ENCODE measurements around the gene TXNL4A. TPM values are rescaled to one million over a fixed set of nuclear protein-coding genes. Genes with fewer than 3 reads are reported as not detected.
A peak's percentile ranks its signal among the peaks of the same experiment; 100 is the strongest.
"Not testable (repeated sequence)": the region's sequence is repeated elsewhere in the genome, so short reads cannot be mapped to it uniquely, and the experiment has no call there.

Gene TXNL4A
- total and polyA plus RNA-seq, 3 donors from 2014 or later, result 37.4 to 158 (median 47.0) TPM

DNA sequence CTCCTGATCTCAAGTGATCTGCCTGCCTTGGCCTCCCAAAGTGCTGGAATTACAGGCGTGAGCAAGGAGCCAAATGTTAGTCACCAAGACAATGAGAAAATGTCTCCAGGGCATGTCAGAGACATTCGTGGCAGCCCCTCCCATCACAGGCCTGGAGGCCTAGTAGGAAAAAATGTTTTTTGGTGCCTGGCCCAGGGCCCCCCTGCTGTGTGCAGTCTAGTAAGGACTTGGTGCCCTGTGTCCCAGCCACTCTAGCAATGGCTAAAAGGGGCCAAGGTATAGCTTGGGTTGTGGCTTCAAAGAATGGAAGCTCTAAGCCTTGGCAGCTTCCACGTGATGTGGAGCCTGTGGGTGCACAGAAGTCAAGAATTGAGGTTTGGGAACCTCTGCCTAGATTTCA, 12.5 kb upstream of the TXNL4A start:
- intact Hi-C loops (cut with DNase I; ENCODE audit: low total_unique reads), result no loop called here
- 80 to 93% methylated on average over 3 of the region's 3 CpGs for WGBS, 2 donors
- Histone ChIP-seq H3K27ac (no peak overlapping the region), H3K36me3 (ENCODE audit: low read depth, missing control alignments) (no peaks in the 10 kb centered on the region), H3K9me3 (no peaks in the 10 kb centered on the region), H3K4me3 (no peak overlapping the region), H3K27me3 (no peaks in the 10 kb centered on the region), H3K4me1 (no peaks in the 10 kb centered on the region)
- TF ChIP-seq POLR2A (IDR thresholded peaks at IDR 0.05), result no peak
- TF ChIP-seq, protein P1, sequence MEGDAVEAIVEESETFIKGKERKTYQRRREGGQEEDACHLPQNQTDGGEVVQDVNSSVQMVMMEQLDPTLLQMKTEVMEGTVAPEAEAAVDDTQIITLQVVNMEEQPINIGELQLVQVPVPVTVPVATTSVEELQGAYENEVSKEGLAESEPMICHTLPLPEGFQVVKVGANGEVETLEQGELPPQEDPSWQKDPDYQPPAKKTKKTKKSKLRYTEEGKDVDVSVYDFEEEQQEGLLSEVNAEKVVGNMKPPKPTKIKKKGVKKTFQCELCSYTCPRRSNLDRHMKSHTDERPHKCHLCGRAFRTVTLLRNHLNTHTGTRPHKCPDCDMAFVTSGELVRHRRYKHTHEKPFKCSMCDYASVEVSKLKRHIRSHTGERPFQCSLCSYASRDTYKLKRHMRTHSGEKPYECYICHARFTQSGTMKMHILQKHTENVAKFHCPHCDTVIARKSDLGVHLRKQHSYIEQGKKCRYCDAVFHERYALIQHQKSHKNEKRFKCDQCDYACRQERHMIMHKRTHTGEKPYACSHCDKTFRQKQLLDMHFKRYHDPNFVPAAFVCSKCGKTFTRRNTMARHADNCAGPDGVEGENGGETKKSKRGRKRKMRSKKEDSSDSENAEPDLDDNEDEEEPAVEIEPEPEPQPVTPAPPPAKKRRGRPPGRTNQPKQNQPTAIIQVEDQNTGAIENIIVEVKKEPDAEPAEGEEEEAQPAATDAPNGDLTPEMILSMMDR (IDR thresholded peaks at IDR 0.05), result no peak
- no peak for DNase-seq

DNA sequence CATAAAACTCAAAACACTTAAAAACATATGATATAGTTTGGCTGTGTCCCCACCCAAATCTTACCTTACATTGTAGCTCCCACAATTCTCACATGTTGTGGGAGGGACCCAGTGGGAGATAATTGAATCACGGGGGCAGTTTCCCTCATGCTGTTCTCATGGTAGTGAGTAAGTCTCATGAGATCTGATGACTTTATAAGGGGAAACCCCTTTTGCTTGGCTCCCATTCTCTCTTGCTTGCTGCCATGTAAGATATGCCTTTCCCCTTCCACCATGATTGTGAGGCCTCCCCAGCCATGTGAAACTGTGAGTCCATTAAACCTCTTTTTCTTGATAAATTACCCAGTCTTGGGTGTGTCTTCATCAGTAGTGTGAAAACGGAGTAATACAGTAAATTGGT, 11.3 kb upstream of the TXNL4A start:
- DNase-seq; H3K27me3 ChIP-seq; H3K36me3 ChIP-seq (ENCODE audit: low read depth, missing control alignments); H3K4me1 ChIP-seq; intact Hi-C loops (cut with DNase I; ENCODE audit: low total_unique reads); H3K9me3 ChIP-seq; H3K4me3 ChIP-seq; H3K27ac ChIP-seq: not testable (repeated sequence)
- 91 to 100% methylated on average over 2 of the region's 2 CpGs for WGBS, 2 donors

DNA sequence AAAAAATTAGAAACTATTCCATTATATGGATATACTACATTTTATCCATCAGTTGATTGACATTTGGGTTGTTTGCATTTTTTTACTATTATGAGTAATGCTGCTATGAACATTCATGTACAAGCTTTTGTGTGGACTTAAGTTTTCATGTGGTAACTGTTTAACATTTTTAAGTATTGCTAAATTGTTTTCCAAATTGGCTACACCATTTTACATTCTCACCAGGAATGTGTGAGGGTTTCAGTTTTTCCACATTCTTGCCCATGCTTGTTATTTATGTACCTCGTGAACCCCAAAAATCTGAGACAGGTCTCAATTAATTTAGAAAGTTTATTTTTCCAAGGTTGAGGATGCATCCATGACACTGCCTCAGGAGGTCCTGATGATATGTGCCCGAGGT, 3.1 kb upstream of the TXNL4A start:
- Histone ChIP-seq H3K27me3 (no peaks in the 10 kb centered on the region), H3K4me3 (no peak overlapping the region), H3K9me3 (no peaks in the 10 kb centered on the region), H3K4me1 (peaks cover 3% of the 10 kb centered on the region), H3K27ac (no peak overlapping the region), H3K36me3 (ENCODE audit: low read depth, missing control alignments) (no peaks in the 10 kb centered on the region)
- DNase-seq, result no peak
- 78 to 92% methylated on average over 2 of the region's 2 CpGs for WGBS, 2 donors
- intact Hi-C loops (cut with DNase I; ENCODE audit: low total_unique reads), result no loop called here
- no peak for TF ChIP-seq POLR2A (IDR thresholded peaks at IDR 0.05)
- TF ChIP-seq, protein P1 (IDR thresholded peaks at IDR 0.05), result no peak

DNA sequence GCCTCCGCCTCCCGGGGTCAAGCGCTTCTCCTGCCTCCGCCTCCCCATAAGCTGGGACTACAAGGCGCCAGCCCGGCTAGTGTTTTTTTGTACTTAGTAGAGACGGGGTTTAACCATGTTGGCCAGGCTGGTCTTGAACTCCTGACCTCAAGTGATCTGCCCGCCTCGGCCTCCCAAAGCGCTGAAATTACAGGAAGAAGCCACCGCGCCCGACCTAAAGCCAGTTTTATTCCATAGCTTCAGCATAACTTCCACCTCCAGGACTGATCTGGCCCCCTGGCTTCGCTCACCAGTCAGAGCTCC, 783 bp upstream of the TXNL4A start:
- no peaks in the 10 kb centered on the region for H3K36me3 ChIP-seq (ENCODE audit: low read depth, missing control alignments)
- 38 to 46% methylated on average over 14 of the region's 14 CpGs for WGBS, 2 donors
- no peaks in the 10 kb centered on the region for H3K9me3 ChIP-seq
- TF ChIP-seq, protein P1 (IDR thresholded peaks at IDR 0.05), result no peak
- no peak for TF ChIP-seq POLR2A (IDR thresholded peaks at IDR 0.05)
- H3K4me3 ChIP-seq, result peak overlapping the region; percentile 87 to 99
- intact Hi-C loops (cut with DNase I; ENCODE audit: low total_unique reads), result no loop called here
- peak overlapping the region; percentile 96 to 97 for H3K27ac ChIP-seq
- DNase-seq, result no peak
- no peaks in the 10 kb centered on the region for H3K27me3 ChIP-seq
- H3K4me1 ChIP-seq, result peaks cover 3% of the 10 kb centered on the region

DNA sequence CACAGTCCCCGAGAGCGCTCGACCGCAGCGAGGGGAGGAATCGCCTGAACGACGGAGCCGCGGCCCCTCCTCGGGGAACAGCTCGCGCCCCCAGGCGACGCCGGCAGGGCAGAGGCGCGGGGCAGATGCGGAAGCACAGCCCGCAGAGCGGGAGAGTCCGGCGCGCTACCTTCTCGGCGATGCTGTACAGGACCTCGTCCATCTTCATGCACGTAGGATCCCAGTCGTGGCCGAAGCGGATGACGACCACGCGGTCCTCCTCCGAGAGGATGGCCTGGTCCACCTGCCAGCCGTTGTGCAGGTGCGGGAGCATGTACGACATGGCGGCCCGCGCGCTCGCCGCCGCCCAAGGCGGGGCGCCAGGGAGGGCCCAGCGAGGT, 302 bp downstream of the TXNL4A start:
- intact Hi-C loops (cut with DNase I; ENCODE audit: low total_unique reads), result no loop called here
- Histone ChIP-seq H3K36me3 (ENCODE audit: low read depth, missing control alignments) (no peaks in the 10 kb centered on the region), H3K9me3 (no peaks in the 10 kb centered on the region), H3K4me1 (peaks cover 3% of the 10 kb centered on the region), H3K4me3 (peak overlapping the region; percentile 87 to 99), H3K27ac (peak overlapping the region; percentile 96 to 97), H3K27me3 (no peaks in the 10 kb centered on the region)
- TF ChIP-seq POLR2A (IDR thresholded peaks at IDR 0.05), result no peak
- TF ChIP-seq, protein P1 (IDR thresholded peaks at IDR 0.05), result peak in 1 of 3 experiments; percentile 16
- 0 to 3% methylated on average over 12 to 47 of the region's 48 CpGs for WGBS, 2 donors
- DNase-seq, result peak; percentile 73

All from testis (tissue), 3 donors.